Body of pancreas (tissue), 4 donors: ENCODE data around the gene LRRC3C. TPM values are rescaled to one million over a fixed set of nuclear protein-coding genes. Genes with fewer than 3 reads are reported as not detected.
A peak's percentile ranks its signal among the peaks of the same experiment; 100 is the strongest.

ENCODE experiments used
- ATAC-seq: fragments of 150-250 bp; one replicate; pipeline ENCODE4 v1.9.1; 2016
- DNase-seq, 4 donors: peaks; one replicate each; pipeline ENCODE4 v3.0.0-alpha.2; 2019
- H3K27ac ChIP-seq, 4 donors: fragments of 200-600 bp; sonication (generic); 1 replicate in 3 of 4; 2 replicates in 1 of 4; pipeline versions ENCODE4 v1.5.1 to v1.6.1; 2016 to 2019; ENCODE audit warnings: mild to moderate bottlenecking in 1 of 4, mixed read lengths in 1 of 4, moderate library complexity in 1 of 4
- H3K27me3 ChIP-seq, 2 donors: fragments of 200-600 bp; sonication (generic); one replicate each; pipeline ENCODE4 v1.6.0; 2016; ENCODE audit warnings: mild to moderate bottlenecking in 1 of 2
- H3K36me3 ChIP-seq, 2 donors: fragments of 200-600 bp; sonication (generic); replicated peaks in 1 of 2; 2 replicates each; pipeline ENCODE4 v1.5.1; 2016; ENCODE audit warnings: low read depth in 2 of 2; ENCODE audit not compliant: insufficient read depth in 1 of 2
- H3K4me1 ChIP-seq: fragments of 200-600 bp; sonication (generic); one replicate; pipeline ENCODE4 v1.6.0; 2016
- H3K4me3 ChIP-seq, 2 donors: fragments of 200-600 bp; sonication (generic); 1 replicate in 1 of 2; 2 replicates in 1 of 2; pipeline ENCODE4 v1.5.1; 2016 to 2019
- H3K9me3 ChIP-seq, 3 donors: fragments of 200-600 bp; sonication (generic); 1 replicate in 2 of 3; 2 replicates in 1 of 3; pipeline ENCODE4 v1.5.1; 2016
- CTCF ChIP-seq, 7 experiments: fragments of 450-650 bp in 4 of 7; fragments of 200-600 bp in 3 of 7; sonication (generic) in 3 of 7; IDR thresholded peaks; one replicate each; pipeline ENCODE4 v1.5.1; 2016 to 2019; ENCODE audit warnings: antibody characterized with exemption in 7 of 7
- POLR2A ChIP-seq, 3 donors: fragments of 450-650 bp; IDR thresholded peaks; one replicate each; pipeline ENCODE4 v1.6.1; 2016; ENCODE audit warnings: antibody characterized with exemption in 3 of 3, mild to moderate bottlenecking in 2 of 3
- WGBS, 2 donors: methylation state at CpG; one replicate each; pipeline ENCODE4 v1.1.5; 2017; 5-methylcytosine and 5-hydroxymethylcytosine counted together
- intact Hi-C: fragments of 100-400 bp; cut with DNase I; formaldehyde crosslinking; loops from one replicate; pipeline ENCODE4 v1.15.1; 2023
- total RNA-seq, 2 donors: library from RNA; depleted of rRNA; stranded (reverse); fragments of >200 nt; gene quantifications; one replicate each; pipeline ENCODE4 v1.1.0, GENCODE V29; 2016

LRRC3C gene
- total RNA-seq, 2 donors from 2014 or later = not detected

GRCh38 chr17:39952680-39953470 lies 25.3 kb downstream of the LRRC3C start:
- ATAC-seq (peak; percentile 92), DNase-seq (peak; percentile 98 to 99 (median 99))
- peaks cover 21% of the 10 kb centered on the region for H3K4me1 ChIP-seq
- no peaks in the 10 kb centered on the region for H3K9me3 ChIP-seq
- 3% methylated on average over 13 to 32 of the region's 55 CpGs for WGBS, 2 donors
- H3K27me3 ChIP-seq = no peaks in the 10 kb centered on the region
- H3K36me3 ChIP-seq = no peaks in the 10 kb centered on the region
- TF ChIP-seq POLR2A (IDR thresholded peaks at IDR 0.05) (peak in 2 of 3 donors; percentile 16 to 49), CTCF (IDR thresholded peaks at IDR 0.05) (no peak)
- no peak overlapping the region for H3K4me3 ChIP-seq
- intact Hi-C loops = no loop called here
- H3K27ac ChIP-seq = peak overlapping the region; percentile 32 to 64 (median 50)

- Histone ChIP-seq H3K27me3 (no peaks in the 10 kb centered on the region), H3K4me1 (peaks cover 21% of the 10 kb centered on the region), H3K9me3 (no peaks in the 10 kb centered on the region), H3K27ac (peak overlapping the region; percentile 32 to 53 (median 42)), H3K36me3 (no peaks in the 10 kb centered on the region), H3K4me3 (no peak overlapping the region)
- no peak for TF ChIP-seq CTCF (IDR thresholded peaks at IDR 0.05)
- peak in 1 of 3 donors; percentile 35 for TF ChIP-seq POLR2A (IDR thresholded peaks at IDR 0.05)
- ATAC-seq (no peak), DNase-seq (no peak)
- 41% methylated on average over 4 to 9 of the region's 9 CpGs for WGBS, 2 donors
- intact Hi-C loops = no loop called here
These were observed 25.9 kb downstream of the LRRC3C start for GRCh38 chr17:39953471-39953888.

- Histone ChIP-seq H3K9me3 (no peaks in the 10 kb centered on the region), H3K4me3 (no peak overlapping the region), H3K27ac (no peak overlapping the region), H3K4me1 (peaks cover 28% of the 10 kb centered on the region), H3K27me3 (no peaks in the 10 kb centered on the region), H3K36me3 (no peaks in the 10 kb centered on the region)
- WGBS, 2 donors = 47 to 48% methylated on average over 3 to 4 of the region's 4 CpGs
- intact Hi-C loops = no loop called here
- no peak for TF ChIP-seq POLR2A (IDR thresholded peaks at IDR 0.05)
- no peak for TF ChIP-seq CTCF (IDR thresholded peaks at IDR 0.05)
- ATAC-seq = no peak
- no peak for DNase-seq
These were observed 27.3 kb downstream of the LRRC3C start for GRCh38 chr17:39954876-39955275.

- ATAC-seq = no peak
- intact Hi-C loops = no loop called here
- peaks cover 24% of the 10 kb centered on the region for H3K4me1 ChIP-seq
- H3K27me3 ChIP-seq = no peaks in the 10 kb centered on the region
- TF ChIP-seq CTCF (IDR thresholded peaks at IDR 0.05) = no peak
- no peak for TF ChIP-seq POLR2A (IDR thresholded peaks at IDR 0.05)
- H3K9me3 ChIP-seq = no peaks in the 10 kb centered on the region
- H3K4me3 ChIP-seq = no peak overlapping the region
- DNase-seq = no peak
- 76 to 85% methylated on average over 3 to 4 of the region's 4 CpGs for WGBS, 2 donors
- H3K27ac ChIP-seq = no peak overlapping the region
- no peaks in the 10 kb centered on the region for H3K36me3 ChIP-seq
These were observed 28.2 kb downstream of the LRRC3C start for GRCh38 chr17:39955726-39956225.
